ENCODE results near the gene FOXC2. TPM values are rescaled to one million over a fixed set of nuclear protein-coding genes. Genes with fewer than 3 reads are reported as not detected.

FOXC2 gene
- total RNA-seq, 1 donor from 2014 or later, result 1.5 TPM

GRCh38 chr16:86618431-86619238, 52.0 kb downstream of the FOXC2 start:
- intact Hi-C loops (cut with micrococcal nuclease), result no loop called here
- peaks cover 30% of the 10 kb centered on the region for H3K27me3 ChIP-seq (ENCODE audit: low read depth)
- no peaks in the 10 kb centered on the region for H3K4me1 ChIP-seq
- no peak overlapping the region for H3K27ac ChIP-seq (replicated peaks)
- H3K36me3 ChIP-seq, result no peaks in the 10 kb centered on the region
- DNase-seq, result no peak
- no peaks in the 10 kb centered on the region for H3K9me3 ChIP-seq (replicated peaks)
- H3K4me3 ChIP-seq, result peak overlapping the region; percentile 41
- no peak for TF ChIP-seq CTCF (IDR thresholded peaks at IDR 0.05; ENCODE audit: borderline replicate concordance)

Other genes starting within 250 kb of the FOXC2 start
- 0.33 TPM for gene FOXF1, start 56.3 kb upstream of the FOXC2 start, total RNA-seq
- gene MTHFSD, start 11.6 kb upstream of the FOXC2 start, total RNA-seq, result 10.2 TPM
- gene FOXL1, start 11.7 kb downstream of the FOXC2 start, total RNA-seq, result 0.38 TPM